Subcutaneous abdominal adipose tissue (tissue), 5 donors: ENCODE data around the gene SERTAD1.

Source experiments
- H3K27ac ChIP-seq: one replicate; pipeline ENCODE4 v1.7.0; 2013; ENCODE audit warnings: low read depth, mild to moderate bottlenecking, inconsistent platforms, low read length, moderate library complexity
- H3K27me3 ChIP-seq, 5 donors: one replicate each; pipeline ENCODE4 v1.7.0; 2013; ENCODE audit warnings: low read length in 5 of 5, inconsistent platforms in 1 of 5; ENCODE audit not compliant: control insufficient read depth in 5 of 5, insufficient read depth in 4 of 5
- H3K36me3 ChIP-seq, 5 donors: one replicate each; pipeline ENCODE4 v1.7.0; 2013; ENCODE audit warnings: low read length in 5 of 5; ENCODE audit not compliant: control insufficient read depth in 5 of 5, insufficient read depth in 5 of 5
- H3K4me1 ChIP-seq, 5 donors: one replicate each; pipeline ENCODE4 v1.7.0; 2013; ENCODE audit warnings: low read length in 5 of 5, mild to moderate bottlenecking in 3 of 5, moderate library complexity in 1 of 5; ENCODE audit not compliant: control insufficient read depth in 5 of 5, insufficient read depth in 5 of 5
- H3K4me3 ChIP-seq, 5 donors: one replicate each; pipeline ENCODE4 v1.7.0; 2013; ENCODE audit warnings: low read length in 5 of 5, low read depth in 1 of 5
- H3K9ac ChIP-seq, 5 donors: one replicate each; pipeline ENCODE4 v1.7.0; 2013; ENCODE audit warnings: low read length in 5 of 5, mild to moderate bottlenecking in 4 of 5, moderate library complexity in 3 of 5
- H3K9me3 ChIP-seq, 5 donors: one replicate each; pipeline ENCODE4 v1.7.0; 2013; ENCODE audit warnings: low read length in 5 of 5; ENCODE audit not compliant: control insufficient read depth in 5 of 5
- donor health status: healthy.
- donor health status: healthy.
- donor health status: healthy.
- donor health status: healthy.
- donor health status: healthy.

The SERTAD1 gene

DNA sequence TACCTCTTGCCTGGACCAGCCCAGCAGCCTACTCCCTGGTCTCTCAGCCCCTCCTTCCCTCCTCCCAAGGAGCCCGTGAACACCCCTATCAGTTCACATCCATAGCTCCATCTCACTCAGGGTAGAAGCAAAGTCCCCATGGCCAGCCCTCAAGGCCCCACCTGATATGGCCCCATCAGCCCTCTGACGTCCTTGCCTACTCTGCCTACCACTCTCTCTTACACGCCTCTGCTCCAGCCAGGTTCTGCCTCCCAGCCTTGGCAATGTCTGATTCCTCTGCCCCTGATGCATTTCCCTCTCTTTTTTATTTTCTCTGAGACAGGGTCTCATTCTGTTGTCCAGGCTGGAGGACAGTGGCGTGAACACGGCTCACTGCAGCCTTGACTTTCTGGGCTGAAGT lies 26.2 kb upstream of the SERTAD1 start:
- Histone ChIP-seq H3K27ac (no peak overlapping the region), H3K9ac (no peak overlapping the region), H3K9me3 (no peaks in the 10 kb centered on the region), H3K4me1 (no peaks in the 10 kb centered on the region), H3K27me3 (no peaks in the 10 kb centered on the region), H3K36me3 (peaks cover 3 to 64% (median 30%) of the 10 kb centered on the region in 5 donors), H3K4me3 (no peak overlapping the region)

DNA sequence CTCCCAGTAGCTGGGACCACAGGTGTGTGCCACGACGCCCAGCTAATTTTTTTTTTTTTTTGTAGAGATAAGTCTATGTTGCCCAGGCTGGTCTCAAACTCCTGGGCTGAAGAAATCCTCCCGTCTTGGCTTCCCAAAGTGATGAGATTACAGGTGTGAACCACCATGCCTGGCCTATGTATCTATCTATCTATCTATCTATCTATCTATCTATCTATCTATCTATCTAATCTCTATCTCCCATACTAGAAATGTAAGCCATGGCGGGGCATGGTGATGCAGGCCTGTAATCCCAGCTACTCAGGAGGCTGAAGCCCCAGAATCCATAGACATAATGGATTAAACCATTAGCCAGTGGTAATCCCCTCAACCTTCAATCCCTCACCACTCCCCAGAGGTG lies 24.9 kb upstream of the SERTAD1 start:
- H3K4me3 ChIP-seq, result no peak overlapping the region
- no peaks in the 10 kb centered on the region for H3K4me1 ChIP-seq
- peaks cover 3 to 67% (median 33%) of the 10 kb centered on the region in 5 donors for H3K36me3 ChIP-seq
- H3K27me3 ChIP-seq, result no peaks in the 10 kb centered on the region
- no peaks in the 10 kb centered on the region for H3K9me3 ChIP-seq
- no peak overlapping the region for H3K27ac ChIP-seq
- no peak overlapping the region for H3K9ac ChIP-seq

DNA sequence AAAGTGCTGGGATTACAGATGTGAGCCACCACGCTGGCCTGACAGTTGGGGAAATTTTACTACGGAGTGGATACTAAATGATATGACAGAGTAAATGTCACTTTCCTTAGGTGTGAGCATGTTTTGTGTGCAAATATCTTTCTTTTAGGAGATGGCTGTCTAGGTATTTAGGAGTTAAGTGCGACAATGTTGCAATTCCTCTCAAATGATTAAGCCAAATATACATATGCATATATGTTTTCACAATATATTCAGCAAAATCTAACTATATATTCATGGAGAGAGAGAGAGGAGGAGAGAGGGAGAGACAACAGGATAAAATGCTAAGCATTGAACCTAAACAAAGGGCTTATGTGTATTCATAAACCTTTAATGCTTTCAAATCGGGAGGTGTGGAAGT lies 23.7 kb upstream of the SERTAD1 start:
- peaks cover 3 to 59% (median 27%) of the 10 kb centered on the region in 5 donors for H3K36me3 ChIP-seq

DNA sequence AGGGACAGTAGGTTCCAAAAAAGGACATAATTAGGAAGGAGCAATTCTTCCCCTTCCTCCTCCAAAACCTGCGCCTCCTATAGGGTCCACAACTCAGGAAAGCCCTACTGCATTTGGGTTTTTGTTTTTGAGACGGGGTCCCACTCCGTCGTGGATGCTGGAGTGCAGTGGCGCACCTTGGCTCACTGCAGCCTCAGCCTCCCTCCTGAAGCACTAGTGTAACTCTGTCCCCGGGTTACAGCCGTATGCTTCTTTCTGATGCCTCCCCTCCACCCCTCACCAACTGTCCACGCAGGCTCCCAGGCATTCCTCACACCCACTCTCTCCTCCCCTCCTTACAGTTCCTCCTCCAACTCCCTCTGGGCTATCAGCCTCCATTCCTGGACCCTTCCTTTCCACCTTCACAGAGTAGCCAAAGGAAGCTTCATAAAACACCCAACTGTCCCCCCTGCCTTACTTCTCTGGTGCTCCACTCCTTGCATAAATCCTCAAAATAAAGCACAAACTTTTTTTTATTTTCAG lies 20.5 kb upstream of the SERTAD1 start:
- Histone ChIP-seq H3K27me3 (no peaks in the 10 kb centered on the region), H3K9ac (no peak overlapping the region), H3K4me3 (no peak overlapping the region), H3K4me1 (peaks cover 9 to 22% (median 19%) of the 10 kb centered on the region in 5 donors), H3K36me3 (peaks cover 3 to 47% (median 30%) of the 10 kb centered on the region in 5 donors), H3K27ac (peak overlapping the region; percentile 17), H3K9me3 (no peaks in the 10 kb centered on the region)

More for the DNA sequence above, 23.7 kb upstream of the SERTAD1 start:
- no peaks in the 10 kb centered on the region for H3K27me3 ChIP-seq
- no peak overlapping the region for H3K9ac ChIP-seq
- H3K27ac ChIP-seq, result no peak overlapping the region
- no peaks in the 10 kb centered on the region for H3K9me3 ChIP-seq
- peaks cover 0 to 6% (median 4%) of the 10 kb centered on the region in 5 donors for H3K4me1 ChIP-seq
- H3K4me3 ChIP-seq, result no peak overlapping the region

DNA sequence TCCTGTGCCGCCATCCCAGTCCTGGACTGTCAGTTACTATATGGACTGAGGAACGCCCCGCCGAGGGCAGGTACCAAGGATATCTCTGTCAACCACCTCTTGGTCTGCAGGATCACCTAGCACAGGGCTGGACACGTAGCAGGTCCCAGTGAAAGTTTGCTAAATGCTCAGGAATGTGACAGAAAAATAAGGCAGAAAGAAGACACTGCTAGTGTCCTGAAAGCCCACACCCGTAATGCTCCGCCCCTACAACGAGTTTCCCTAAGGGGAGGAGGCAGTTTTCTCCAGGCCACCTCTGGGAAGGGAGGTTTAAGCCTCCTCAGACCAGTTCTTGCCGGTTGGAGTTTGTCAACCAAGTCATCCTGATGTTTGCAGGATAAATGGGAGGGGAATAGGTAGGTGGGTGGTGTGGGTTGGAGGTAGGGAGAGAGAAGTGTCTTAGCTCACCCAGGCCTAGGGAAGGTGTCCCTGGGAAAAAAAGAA lies 20.0 kb upstream of the SERTAD1 start:
- Histone ChIP-seq H3K36me3 (peaks cover 3 to 47% (median 31%) of the 10 kb centered on the region in 5 donors), H3K4me1 (peaks cover 9 to 27% (median 23%) of the 10 kb centered on the region in 5 donors), H3K4me3 (no peak overlapping the region), H3K27me3 (no peaks in the 10 kb centered on the region), H3K27ac (peak overlapping the region; percentile 17), H3K9me3 (no peaks in the 10 kb centered on the region), H3K9ac (peak overlapping the region in 1 of 5 donors; percentile 3)

DNA sequence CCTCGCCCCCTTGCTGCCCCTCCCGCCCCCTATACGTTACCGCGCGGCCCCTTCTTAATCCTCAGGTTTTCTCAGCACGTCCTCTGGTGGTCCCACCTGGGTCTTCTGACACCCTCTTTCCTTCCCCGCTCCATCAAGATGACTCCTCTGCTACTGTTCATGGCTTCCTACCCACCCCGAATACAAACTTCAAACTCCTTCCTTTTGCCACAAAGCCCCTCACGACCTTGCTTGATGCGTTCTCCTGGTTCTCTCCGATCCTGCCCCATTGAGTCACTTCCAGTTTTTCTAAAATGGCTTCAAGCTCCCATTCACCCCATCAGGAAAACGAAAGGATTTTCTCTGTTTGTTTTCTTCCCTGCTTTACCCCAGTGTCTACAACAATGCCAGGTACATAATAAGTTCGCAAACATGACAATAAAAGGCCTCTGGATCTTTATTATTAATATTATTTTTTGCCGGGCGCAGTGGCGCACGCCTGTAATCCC lies 19.1 kb upstream of the SERTAD1 start:
- H3K36me3 ChIP-seq, result peaks cover 3 to 53% (median 39%) of the 10 kb centered on the region in 5 donors
- H3K27me3 ChIP-seq, result no peaks in the 10 kb centered on the region

DNA sequence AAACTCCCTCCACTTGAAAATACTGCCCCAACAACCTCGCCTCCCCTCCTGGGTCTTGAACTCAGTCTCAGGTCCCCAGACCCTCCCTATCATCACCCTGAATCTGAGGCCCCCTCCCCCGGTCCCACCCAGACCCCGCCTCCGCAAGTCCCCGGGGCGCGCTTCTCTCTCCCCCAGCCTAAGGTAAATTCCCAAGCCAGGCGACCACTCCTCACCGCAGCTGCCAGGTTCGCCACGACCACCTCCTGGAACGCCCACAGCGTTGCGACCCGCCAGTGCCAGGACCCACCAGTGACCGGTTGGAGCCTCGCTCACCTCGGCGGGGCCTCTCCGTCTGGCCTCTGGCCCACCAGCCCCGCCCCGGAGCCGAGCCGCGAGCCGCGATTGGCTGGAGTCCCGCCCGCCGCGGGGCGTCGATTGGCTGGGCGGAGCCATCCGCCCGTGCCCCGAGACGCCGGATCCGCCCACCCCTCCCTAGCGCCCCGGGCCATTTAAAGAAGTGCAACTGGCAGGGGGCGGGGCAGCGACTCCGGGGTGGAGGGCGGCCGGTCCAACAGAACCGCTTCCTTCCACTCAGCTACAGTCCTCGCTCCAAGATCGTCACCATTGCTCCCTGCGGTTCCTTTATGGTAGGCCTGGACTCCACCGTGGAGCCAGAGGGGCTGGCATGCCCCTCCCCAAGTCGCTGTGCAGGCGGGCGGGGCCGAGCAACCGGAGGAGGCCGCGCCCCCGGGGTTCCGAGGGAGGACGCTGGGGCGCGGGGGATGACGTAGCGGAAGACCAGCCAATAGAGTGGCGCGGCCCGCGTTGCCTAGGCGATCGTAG lies 18.4 kb upstream of the SERTAD1 start, which contains the start of gene SERTAD3:
TSS of gene SERTAD3 (minus strand) at position 336 of the 825 bp plus-strand sequence. CDS start 2,255 bp downstream, outside the sequence.
- no peaks in the 10 kb centered on the region for H3K9me3 ChIP-seq
- peak within 1 kb of the TSS; percentile 99 for H3K27ac ChIP-seq
- peaks cover 0 to 48% (median 35%) of the 10 kb centered on the region in 5 donors for H3K36me3 ChIP-seq
- peak within 1 kb of the TSS; percentile 94 to 100 (median 99) for H3K4me3 ChIP-seq
- H3K9ac ChIP-seq, result peak within 1 kb of the TSS; percentile 97 to 99 (median 99)
- peaks cover 9 to 28% (median 23%) of the 10 kb centered on the region in 5 donors for H3K4me1 ChIP-seq
- no peaks in the 10 kb centered on the region for H3K27me3 ChIP-seq

More for the DNA sequence above, 19.1 kb upstream of the SERTAD1 start:
- Histone ChIP-seq H3K9me3 (no peaks in the 10 kb centered on the region), H3K4me1 (peaks cover 9 to 28% (median 23%) of the 10 kb centered on the region in 5 donors), H3K27ac (peak overlapping the region; percentile 99), H3K9ac (peak overlapping the region in 4 of 5 donors; percentile 64 to 70 (median 68)), H3K4me3 (peak overlapping the region; percentile 86 to 100 (median 99))

DNA sequence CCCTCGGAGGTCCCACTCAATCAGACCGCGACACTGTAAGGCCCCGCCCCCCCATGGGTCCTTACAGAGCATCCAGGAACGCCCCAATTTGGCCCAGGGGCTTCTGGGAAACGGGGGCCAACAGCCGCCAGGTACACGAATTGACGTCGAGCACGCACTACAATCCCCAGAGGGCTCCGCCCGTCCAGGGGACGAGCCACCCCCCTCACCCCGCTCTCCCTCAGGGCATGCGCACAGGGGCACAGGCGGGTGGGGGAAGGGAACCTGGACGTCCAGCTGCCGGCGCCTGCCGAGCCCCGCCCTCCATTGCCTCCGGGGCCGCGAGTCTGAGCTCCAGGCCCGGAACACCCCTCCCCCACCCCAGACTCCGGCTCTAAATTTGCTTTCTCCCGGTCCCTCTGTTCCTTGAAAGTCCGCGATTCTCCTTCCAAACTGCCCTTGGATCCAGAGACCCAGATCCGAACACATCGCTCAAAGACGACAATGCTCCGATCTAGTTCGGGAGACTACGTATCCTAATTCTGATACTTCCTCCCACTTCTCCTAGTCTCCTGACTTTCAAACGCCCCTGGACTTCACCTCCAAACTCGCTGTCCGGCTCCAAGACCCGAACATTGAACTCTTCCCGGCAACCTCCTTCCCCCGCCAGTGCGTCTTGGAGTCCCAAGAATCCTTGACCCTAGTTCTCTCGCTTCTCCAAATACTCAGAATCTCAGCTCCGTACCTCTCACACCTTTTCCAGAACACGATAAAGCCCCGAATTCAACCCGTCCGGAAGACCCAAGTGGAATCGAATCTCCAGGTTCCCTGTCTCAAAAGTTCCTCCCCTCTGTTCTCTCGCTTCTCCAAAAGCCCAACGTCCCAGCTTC lies 17.6 kb upstream of the SERTAD1 start:
- Histone ChIP-seq H3K4me3 (peak overlapping the region; percentile 94 to 100 (median 99)), H3K9ac (peak overlapping the region; percentile 97 to 99 (median 99)), H3K9me3 (no peaks in the 10 kb centered on the region), H3K4me1 (peaks cover 9 to 28% (median 23%) of the 10 kb centered on the region in 5 donors), H3K36me3 (peaks cover 0 to 40% (median 30%) of the 10 kb centered on the region in 5 donors), H3K27ac (peak overlapping the region; percentile 99), H3K27me3 (no peaks in the 10 kb centered on the region)

DNA sequence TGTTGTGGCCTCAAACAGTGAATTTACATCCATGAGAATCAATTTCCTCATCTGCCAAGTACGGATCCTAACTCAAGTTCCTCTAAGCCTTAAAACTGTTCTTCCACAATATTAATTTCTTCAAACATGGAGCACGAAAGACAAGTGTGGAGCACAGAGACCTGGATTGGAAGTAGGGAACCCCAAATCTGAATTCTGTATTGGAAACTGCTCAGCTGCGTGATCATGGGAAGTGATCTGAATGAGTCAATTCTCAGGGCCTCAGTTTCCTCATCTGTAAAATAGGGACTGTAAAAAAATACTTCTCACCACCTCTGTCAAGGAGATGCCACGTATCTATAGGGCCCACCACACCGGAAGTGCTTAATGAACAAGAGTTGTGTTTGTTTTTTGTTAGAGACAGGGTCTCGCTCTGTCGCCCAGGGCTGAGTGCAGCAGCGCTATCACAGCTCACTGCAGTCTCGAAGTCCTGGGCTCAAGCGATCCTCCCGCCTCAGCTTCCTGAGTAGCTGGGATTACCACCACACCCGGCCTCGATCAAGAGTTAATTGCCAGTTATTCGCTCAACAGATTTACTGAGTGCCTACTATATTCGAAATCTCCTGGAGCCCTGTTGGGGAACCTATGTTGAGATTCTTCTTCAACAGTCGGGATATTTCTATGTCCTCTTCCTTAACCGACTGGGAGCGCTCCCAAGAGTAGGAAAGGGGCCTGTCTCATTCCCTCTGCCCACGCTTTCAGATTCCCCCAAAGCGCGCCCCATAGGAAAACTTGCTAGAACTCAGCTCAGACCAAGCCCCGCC lies 16.7 kb upstream of the SERTAD1 start:
- peaks cover 0 to 32% (median 22%) of the 10 kb centered on the region in 5 donors for H3K36me3 ChIP-seq
- no peaks in the 10 kb centered on the region for H3K9me3 ChIP-seq
- H3K4me1 ChIP-seq, result peaks cover 9 to 28% (median 23%) of the 10 kb centered on the region in 5 donors
- peak overlapping the region; percentile 70 to 99 (median 80) for H3K9ac ChIP-seq
- H3K27me3 ChIP-seq, result no peaks in the 10 kb centered on the region
- H3K27ac ChIP-seq, result peak overlapping the region; percentile 99
- H3K4me3 ChIP-seq, result peak overlapping the region; percentile 55 to 100 (median 99)
